ENCODE measurements around the gene CCL15.

- TF ChIP-seq, protein P1, sequence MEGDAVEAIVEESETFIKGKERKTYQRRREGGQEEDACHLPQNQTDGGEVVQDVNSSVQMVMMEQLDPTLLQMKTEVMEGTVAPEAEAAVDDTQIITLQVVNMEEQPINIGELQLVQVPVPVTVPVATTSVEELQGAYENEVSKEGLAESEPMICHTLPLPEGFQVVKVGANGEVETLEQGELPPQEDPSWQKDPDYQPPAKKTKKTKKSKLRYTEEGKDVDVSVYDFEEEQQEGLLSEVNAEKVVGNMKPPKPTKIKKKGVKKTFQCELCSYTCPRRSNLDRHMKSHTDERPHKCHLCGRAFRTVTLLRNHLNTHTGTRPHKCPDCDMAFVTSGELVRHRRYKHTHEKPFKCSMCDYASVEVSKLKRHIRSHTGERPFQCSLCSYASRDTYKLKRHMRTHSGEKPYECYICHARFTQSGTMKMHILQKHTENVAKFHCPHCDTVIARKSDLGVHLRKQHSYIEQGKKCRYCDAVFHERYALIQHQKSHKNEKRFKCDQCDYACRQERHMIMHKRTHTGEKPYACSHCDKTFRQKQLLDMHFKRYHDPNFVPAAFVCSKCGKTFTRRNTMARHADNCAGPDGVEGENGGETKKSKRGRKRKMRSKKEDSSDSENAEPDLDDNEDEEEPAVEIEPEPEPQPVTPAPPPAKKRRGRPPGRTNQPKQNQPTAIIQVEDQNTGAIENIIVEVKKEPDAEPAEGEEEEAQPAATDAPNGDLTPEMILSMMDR (IDR thresholded peaks at IDR 0.05): no peak
- TF ChIP-seq POLR2A (IDR thresholded peaks at IDR 0.05): no peak
Observed at GRCh38 chr17:35998018-35998545, 3.3 kb downstream of the CCL15 start.

Measured in testis (tissue), 2 donors.